HG03442 (cell line): ENCODE measurements around the gene TM9SF2.
A peak's percentile ranks its signal among the peaks of the same experiment; 100 is the strongest.
"Not testable (repeated sequence)": the region's sequence is repeated elsewhere in the genome, so short reads cannot be mapped to it uniquely, and the experiment has no call there.

Experiments used
- ATAC-seq: cut with Tn5 transposase; IDR thresholded peaks from one replicate; pipeline ENCODE4 v1.9.1; 2021; ENCODE audit warnings: mild to moderate bottlenecking, moderate library complexity; ENCODE audit not compliant: unreplicated experiment

TM9SF2 gene

GRCh38 chr13:99528547-99528946 lies 27.3 kb downstream of the TM9SF2 start:
- ATAC-seq, result peak; percentile 55

GRCh38 chr13:99536023-99536422 lies 34.8 kb downstream of the TM9SF2 start:
- no peak for ATAC-seq

GRCh38 chr13:99540530-99540929 lies 39.3 kb downstream of the TM9SF2 start:
- ATAC-seq, result no peak

- peak; percentile 98 for ATAC-seq
These were observed 41.6 kb downstream of the TM9SF2 start for GRCh38 chr13:99542788-99543406.

GRCh38 chr13:99545361-99545760 lies 44.1 kb downstream of the TM9SF2 start:
- no peak for ATAC-seq

GRCh38 chr13:99545979-99546378 lies 44.7 kb downstream of the TM9SF2 start:
- no peak for ATAC-seq

GRCh38 chr13:99546878-99547277 lies 45.6 kb downstream of the TM9SF2 start:
- ATAC-seq, result no peak

GRCh38 chr13:99548448-99548847 lies 47.2 kb downstream of the TM9SF2 start:
- ATAC-seq, result peak; percentile 73

GRCh38 chr13:99553033-99553432 lies 51.8 kb downstream of the TM9SF2 start:
- no peak for ATAC-seq

- ATAC-seq, result no peak
These were observed 53.9 kb downstream of the TM9SF2 start for GRCh38 chr13:99555149-99555548.

GRCh38 chr13:99556867-99557443 lies 55.7 kb downstream of the TM9SF2 start:
- ATAC-seq, result no peak

GRCh38 chr13:99558570-99559180 lies 57.4 kb downstream of the TM9SF2 start:
- no peak for ATAC-seq

- ATAC-seq, result no peak
These were observed 58.3 kb downstream of the TM9SF2 start for GRCh38 chr13:99559560-99559959.

GRCh38 chr13:99563404-99563803 lies 62.1 kb downstream of the TM9SF2 start:
- no peak for ATAC-seq

GRCh38 chr13:99564386-99564785 lies 63.1 kb downstream of the TM9SF2 start:
- no peak for ATAC-seq

- no peak for ATAC-seq
These were observed 64.3 kb downstream of the TM9SF2 start for GRCh38 chr13:99565478-99566124.

GRCh38 chr13:99566125-99567083 lies 65.1 kb downstream of the TM9SF2 start:
- no peak for ATAC-seq

GRCh38 chr13:99568901-99569300 lies 67.6 kb downstream of the TM9SF2 start:
- ATAC-seq, result not testable (repeated sequence)

GRCh38 chr13:99572131-99572530 lies 70.9 kb downstream of the TM9SF2 start:
- ATAC-seq, result no peak

- no peak for ATAC-seq
These were observed 71.6 kb downstream of the TM9SF2 start for GRCh38 chr13:99572921-99573320.
